ENCODE results near the gene PIEZO1. TPM values are rescaled to one million over a fixed set of nuclear protein-coding genes. Genes with fewer than 3 reads are reported as not detected.

PIEZO1 gene
- total and polyA plus RNA-seq, 10 of the 15 experiments (the other 5 are each of a cell fraction or from before 2014, with no cell fraction given), result 1.3 to 169 (median 33.4) TPM

- peak; percentile 99 for TF ChIP-seq SIN3A (IDR thresholded peaks at IDR 0.05; ENCODE audit: low read depth, low read length)
- TF ChIP-seq WRNIP1 (IDR thresholded peaks at IDR 0.05; ENCODE audit: borderline replicate concordance, low read depth, low read length), result no peak
- peak; percentile 63; the same call in 1 of the 2 replicates for TF ChIP-seq ZNF24 (IDR thresholded peaks at IDR 0.05)
- peak; percentile 94 for TF ChIP-seq MYC (IDR thresholded peaks at IDR 0.05; ENCODE audit: insufficient read depth, insufficient read length, insufficient replicate concordance, low read length, severe bottlenecking)
- TF ChIP-seq RB1 (IDR thresholded peaks at IDR 0.05; ENCODE audit: borderline replicate concordance), result peak; percentile 84; the same call in 1 of the 2 replicates
- TF ChIP-seq CHD1 (IDR thresholded peaks at IDR 0.05; ENCODE audit: low read depth, low read length), result peak; percentile 68; the same call in 1 of the 2 replicates
- no peak for TF ChIP-seq KDM1A (IDR thresholded peaks at IDR 0.05; ENCODE audit: borderline replicate concordance)
- peak; percentile 77; the same call in 1 of the 2 replicates for TF ChIP-seq SMARCA5 (IDR thresholded peaks at IDR 0.05)
- TF ChIP-seq NR2F1 (conservative IDR thresholded peaks at IDR 0.05), result peak; percentile 76
- TF ChIP-seq GABPA (IDR thresholded peaks at IDR 0.05; ENCODE audit: low read depth), result no peak
- peak; percentile 27; the same call in 1 of the 2 replicates for TF ChIP-seq BRCA1 (IDR thresholded peaks at IDR 0.05; ENCODE audit: low read depth, low read length)
- peak; percentile 83 for TF ChIP-seq YY1 (IDR thresholded peaks at IDR 0.05; ENCODE audit: low read depth, low read length)
- peak; percentile 96 for TF ChIP-seq LARP7 (IDR thresholded peaks at IDR 0.05)
- TF ChIP-seq POLR2AphosphoS5 (IDR thresholded peaks at IDR 0.05; ENCODE audit: low read length), result peak; percentile 50; the same call in 1 of the 2 replicates
- peak; percentile 66 for TF ChIP-seq NR2C1 (IDR thresholded peaks at IDR 0.05)
- peak; percentile 92 for TF ChIP-seq JUND (IDR thresholded peaks at IDR 0.05; ENCODE audit: low read depth, low read length)
- 0 out of 2 replicates have a peak, but pooled peaks have one; percentile 27 for TF ChIP-seq TCF3 (IDR thresholded peaks at IDR 0.05; ENCODE audit: borderline replicate concordance, insufficient read depth, low read depth, low read length)
- peak; percentile 95; the same call in 1 of the 2 replicates for TF ChIP-seq ZNF207 (IDR thresholded peaks at IDR 0.05; ENCODE audit: borderline replicate concordance)
- TF ChIP-seq SP1 (IDR thresholded peaks at IDR 0.05; ENCODE audit: low read depth, low read length), result peak; percentile 72
- TF ChIP-seq ZNF687 (IDR thresholded peaks at IDR 0.05), result peak; percentile 81
- peak; percentile 81 to 95 for TF ChIP-seq SRF (IDR thresholded peaks at IDR 0.05; ENCODE audit: low read depth in 2 of 2, low read length in 2 of 2)
- no peak for TF ChIP-seq CBFB (IDR thresholded peaks at IDR 0.05; ENCODE audit: low read depth)
- TF ChIP-seq ZNF217 (IDR thresholded peaks at IDR 0.05), result peak; percentile 66; the same call in 1 of the 2 replicates
- peak; percentile 54; the same call in 1 of the 2 replicates for TF ChIP-seq ELK1 (IDR thresholded peaks at IDR 0.05; ENCODE audit: low read depth, low read length)
- TF ChIP-seq BMI1 (IDR thresholded peaks at IDR 0.05; ENCODE audit: borderline replicate concordance), result no peak
- no peak for TF ChIP-seq CBX3 (IDR thresholded peaks at IDR 0.05; ENCODE audit: borderline replicate concordance, low read depth)
- peak; percentile 85 for TF ChIP-seq DPF2 (IDR thresholded peaks at IDR 0.05)
- TF ChIP-seq EGR1 (IDR thresholded peaks at IDR 0.05; ENCODE audit: borderline replicate concordance in 1 of 2, low read depth in 2 of 2, low read length in 2 of 2), result peak; percentile 46 to 63; a peak in 2 of 3 replicates
- TF ChIP-seq CREM (IDR thresholded peaks at IDR 0.05; ENCODE audit: low read depth), result peak; percentile 99
These were observed 78.6 kb downstream of the PIEZO1 start, which contains the start of the genes CTU2 and RNF166 (continued) for GRCh38 chr16:88706229-88706964.

Measured in GM12878 (cell line).